Activated CD4-positive, alpha-beta T cell treated with anti-CD3 and anti-CD28 coated beads, Interleukin-10, Interleukin-2, amounts not matched to agents 100 ng/mL and 50 ng/mL, durations not matched to agents 16 hours and 8 hours (primary cell): Measurements from ENCODE around the gene GNRH2.
A peak's percentile ranks its signal among the peaks of the same experiment; 100 is the strongest.
"Not testable (repeated sequence)": the region's sequence is repeated elsewhere in the genome, so short reads cannot be mapped to it uniquely, and the experiment has no call there.

Source experiments
- DNase-seq: peaks from one replicate; pipeline ENCODE4 v3.0.0-alpha.2; 2020

Gene GNRH2

GRCh38 chr20:3044336-3044965, 1.0 kb downstream of the GNRH2 start:
- no peak for DNase-seq

GRCh38 chr20:3045042-3045815, 1.8 kb downstream of the GNRH2 start:
- no peak for DNase-seq

- DNase-seq, result peak; percentile 92
Observed at GRCh38 chr20:3045816-3046676, 2.6 kb downstream of the GNRH2 start, which contains the start of gene MRPS26. MRPS26 (plus strand) TSS chr20:3046052; CDS start chr20:3046069, 17 bp downstream.

GRCh38 chr20:3046677-3047462, 3.4 kb downstream of the GNRH2 start:
- DNase-seq, result peak; percentile 20

GRCh38 chr20:3047486-3048419, 4.3 kb downstream of the GNRH2 start:
- DNase-seq, result no peak

- no peak for DNase-seq
Observed at GRCh38 chr20:3051385-3052019, 8.1 kb downstream of the GNRH2 start.

GRCh38 chr20:3059489-3059888, 16.1 kb downstream of the GNRH2 start:
- DNase-seq, result no peak

- not testable (repeated sequence) for DNase-seq
Observed at GRCh38 chr20:3064119-3064518, 20.7 kb downstream of the GNRH2 start.

- DNase-seq, result no peak
Observed at GRCh38 chr20:3067139-3068014, 24.0 kb downstream of the GNRH2 start.

GRCh38 chr20:3068075-3068474, 24.7 kb downstream of the GNRH2 start:
- no peak for DNase-seq

- DNase-seq, result peak; percentile 32
Observed at GRCh38 chr20:3068986-3069900, 25.8 kb downstream of the GNRH2 start.

- DNase-seq, result no peak
Observed at GRCh38 chr20:3070725-3071124, 27.3 kb downstream of the GNRH2 start.

GRCh38 chr20:3071266-3071609, 27.8 kb downstream of the GNRH2 start:
- DNase-seq, result no peak

- DNase-seq, result peak; percentile 60
Observed at GRCh38 chr20:3071610-3072529, 28.4 kb downstream of the GNRH2 start, which contains the start of gene OXT. OXT (plus strand) TSS chr20:3071620; CDS start chr20:3071656, 36 bp downstream.

- DNase-seq, result no peak
Observed at GRCh38 chr20:3072530-3073250, 29.3 kb downstream of the GNRH2 start.

- DNase-seq, result not testable (repeated sequence)
Observed at GRCh38 chr20:3073251-3073643, 29.8 kb downstream of the GNRH2 start.

- DNase-seq, result no peak
Observed at GRCh38 chr20:3074812-3075211, 31.4 kb downstream of the GNRH2 start.
